ENCODE measurements around the gene NOBOX.
"Not testable (repeated sequence)": the region's sequence is repeated elsewhere in the genome, so short reads cannot be mapped to it uniquely, and the experiment has no call there.

NOBOX gene

GRCh38 chr7:144403649-144404061 lies at the start of gene NOBOX:
NOBOX (minus strand) TSS chr7:144403693.
- no peak within 1 kb of the TSS for H3K4me3 Mint-ChIP-seq
- peaks cover 5% of the 10 kb centered on the region for H3K27me3 Mint-ChIP-seq
- intact Hi-C loops (cut with micrococcal nuclease): no loop called here
- no peaks in the 10 kb centered on the region for H3K4me1 Mint-ChIP-seq (ENCODE audit: low read depth)
- H3K36me3 Mint-ChIP-seq (ENCODE audit: low read depth): no peaks in the 10 kb centered on the region
- no peak within 1 kb of the TSS for H3K27ac Mint-ChIP-seq
- H3K9me3 Mint-ChIP-seq: no peaks in the 10 kb centered on the region

GRCh38 chr7:144452064-144452463 lies 48.6 kb upstream of the NOBOX start:
- H3K9me3 Mint-ChIP-seq: no peaks in the 10 kb centered on the region
- no peaks in the 10 kb centered on the region for H3K4me1 Mint-ChIP-seq (ENCODE audit: low read depth)
- H3K4me3 Mint-ChIP-seq: no peak overlapping the region
- intact Hi-C loops (cut with micrococcal nuclease): no loop called here
- H3K27ac Mint-ChIP-seq: no peak overlapping the region
- peaks cover 8% of the 10 kb centered on the region for H3K36me3 Mint-ChIP-seq (ENCODE audit: low read depth)
- H3K27me3 Mint-ChIP-seq: no peaks in the 10 kb centered on the region

- H3K4me1 Mint-ChIP-seq (ENCODE audit: low read depth): no peaks in the 10 kb centered on the region
- H3K27ac Mint-ChIP-seq: no peak overlapping the region
- H3K4me3 Mint-ChIP-seq: no peak overlapping the region
- no peaks in the 10 kb centered on the region for H3K9me3 Mint-ChIP-seq
- intact Hi-C loops (cut with micrococcal nuclease): no loop called here
- H3K36me3 Mint-ChIP-seq (ENCODE audit: low read depth): no peaks in the 10 kb centered on the region
- H3K27me3 Mint-ChIP-seq: no peaks in the 10 kb centered on the region
Measured at GRCh38 chr7:144445590-144445989, 42.1 kb upstream of the NOBOX start.

GRCh38 chr7:144439717-144440205 lies 36.3 kb upstream of the NOBOX start:
- no peaks in the 10 kb centered on the region for H3K9me3 Mint-ChIP-seq
- H3K4me3 Mint-ChIP-seq: no peak overlapping the region
- intact Hi-C loops (cut with micrococcal nuclease): no loop called here
- H3K27ac Mint-ChIP-seq: no peak overlapping the region
- H3K36me3 Mint-ChIP-seq (ENCODE audit: low read depth): no peaks in the 10 kb centered on the region
- H3K27me3 Mint-ChIP-seq: no peaks in the 10 kb centered on the region
- H3K4me1 Mint-ChIP-seq (ENCODE audit: low read depth): no peaks in the 10 kb centered on the region

- intact Hi-C loops (cut with micrococcal nuclease): no loop called here
- no peak overlapping the region for H3K27ac Mint-ChIP-seq
- H3K27me3 Mint-ChIP-seq: no peaks in the 10 kb centered on the region
- H3K36me3 Mint-ChIP-seq (ENCODE audit: low read depth): no peaks in the 10 kb centered on the region
- no peaks in the 10 kb centered on the region for H3K9me3 Mint-ChIP-seq
- H3K4me1 Mint-ChIP-seq (ENCODE audit: low read depth): no peaks in the 10 kb centered on the region
- no peak overlapping the region for H3K4me3 Mint-ChIP-seq
Measured at GRCh38 chr7:144438759-144439158, 35.3 kb upstream of the NOBOX start.

GRCh38 chr7:144437370-144438191 lies 34.1 kb upstream of the NOBOX start:
- Mint-ChIP-seq H3K27me3 (no peaks in the 10 kb centered on the region), H3K4me1 (ENCODE audit: low read depth) (no peaks in the 10 kb centered on the region), H3K36me3 (ENCODE audit: low read depth) (no peaks in the 10 kb centered on the region), H3K9me3 (no peaks in the 10 kb centered on the region), H3K27ac (no peak overlapping the region), H3K4me3 (no peak overlapping the region)
- intact Hi-C loops (cut with micrococcal nuclease): no loop called here

- Mint-ChIP-seq H3K36me3 (ENCODE audit: low read depth) (no peaks in the 10 kb centered on the region), H3K9me3 (no peaks in the 10 kb centered on the region), H3K27me3 (no peaks in the 10 kb centered on the region), H3K4me1 (ENCODE audit: low read depth) (no peaks in the 10 kb centered on the region), H3K4me3 (no peak overlapping the region), H3K27ac (no peak overlapping the region)
- intact Hi-C loops (cut with micrococcal nuclease): no loop called here
Measured at GRCh38 chr7:144436500-144436899, 33.0 kb upstream of the NOBOX start.

GRCh38 chr7:144428431-144428830 lies 24.9 kb upstream of the NOBOX start:
- Mint-ChIP-seq H3K9me3 (peaks cover 51% of the 10 kb centered on the region), H3K27ac (no peak overlapping the region), H3K4me1 (ENCODE audit: low read depth) (no peaks in the 10 kb centered on the region), H3K27me3 (no peaks in the 10 kb centered on the region), H3K4me3 (no peak overlapping the region), H3K36me3 (ENCODE audit: low read depth) (no peaks in the 10 kb centered on the region)
- intact Hi-C loops (cut with micrococcal nuclease): no loop called here

GRCh38 chr7:144427539-144427938 lies 24.0 kb upstream of the NOBOX start:
- H3K4me1 Mint-ChIP-seq (ENCODE audit: low read depth); intact Hi-C loops (cut with micrococcal nuclease); H3K36me3 Mint-ChIP-seq (ENCODE audit: low read depth); H3K27me3 Mint-ChIP-seq; H3K27ac Mint-ChIP-seq; H3K4me3 Mint-ChIP-seq: not testable (repeated sequence)
- H3K9me3 Mint-ChIP-seq: peaks cover 52% of the 10 kb centered on the region

- H3K4me3 Mint-ChIP-seq; H3K9me3 Mint-ChIP-seq; H3K27ac Mint-ChIP-seq; H3K27me3 Mint-ChIP-seq; intact Hi-C loops (cut with micrococcal nuclease); H3K36me3 Mint-ChIP-seq (ENCODE audit: low read depth); H3K4me1 Mint-ChIP-seq (ENCODE audit: low read depth): not testable (repeated sequence)
Measured at GRCh38 chr7:144418931-144419330, 15.4 kb upstream of the NOBOX start.

GRCh38 chr7:144416341-144416740 lies 12.8 kb upstream of the NOBOX start:
- H3K27ac Mint-ChIP-seq: no peak overlapping the region
- no peaks in the 10 kb centered on the region for H3K36me3 Mint-ChIP-seq (ENCODE audit: low read depth)
- H3K4me3 Mint-ChIP-seq: no peak overlapping the region
- no peaks in the 10 kb centered on the region for H3K9me3 Mint-ChIP-seq
- no peaks in the 10 kb centered on the region for H3K4me1 Mint-ChIP-seq (ENCODE audit: low read depth)
- intact Hi-C loops (cut with micrococcal nuclease): no loop called here
- H3K27me3 Mint-ChIP-seq: peaks cover 9% of the 10 kb centered on the region

GRCh38 chr7:144415858-144416257 lies 12.4 kb upstream of the NOBOX start:
- no peaks in the 10 kb centered on the region for H3K9me3 Mint-ChIP-seq
- no peak overlapping the region for H3K27ac Mint-ChIP-seq
- no peaks in the 10 kb centered on the region for H3K4me1 Mint-ChIP-seq (ENCODE audit: low read depth)
- H3K27me3 Mint-ChIP-seq: peaks cover 11% of the 10 kb centered on the region
- intact Hi-C loops (cut with micrococcal nuclease): no loop called here
- H3K36me3 Mint-ChIP-seq (ENCODE audit: low read depth): no peaks in the 10 kb centered on the region
- H3K4me3 Mint-ChIP-seq: no peak overlapping the region

GRCh38 chr7:144414815-144415214 lies 11.3 kb upstream of the NOBOX start:
- Mint-ChIP-seq H3K4me3 (no peak overlapping the region), H3K36me3 (ENCODE audit: low read depth) (no peaks in the 10 kb centered on the region), H3K9me3 (no peaks in the 10 kb centered on the region), H3K27me3 (peaks cover 12% of the 10 kb centered on the region), H3K4me1 (ENCODE audit: low read depth) (no peaks in the 10 kb centered on the region), H3K27ac (no peak overlapping the region)
- intact Hi-C loops (cut with micrococcal nuclease): no loop called here

- Mint-ChIP-seq H3K36me3 (ENCODE audit: low read depth) (no peaks in the 10 kb centered on the region), H3K27ac (no peak overlapping the region), H3K27me3 (peaks cover 14% of the 10 kb centered on the region), H3K9me3 (no peaks in the 10 kb centered on the region), H3K4me3 (no peak overlapping the region), H3K4me1 (ENCODE audit: low read depth) (no peaks in the 10 kb centered on the region)
- intact Hi-C loops (cut with micrococcal nuclease): no loop called here
Measured at GRCh38 chr7:144410441-144410840, 6.9 kb upstream of the NOBOX start.

GRCh38 chr7:144408121-144408520 lies 4.6 kb upstream of the NOBOX start:
- no peak overlapping the region for H3K4me3 Mint-ChIP-seq

More at GRCh38 chr7:144408121-144408520, 4.6 kb upstream of the NOBOX start:
- intact Hi-C loops (cut with micrococcal nuclease): no loop called here
- H3K27me3 Mint-ChIP-seq: peaks cover 10% of the 10 kb centered on the region
- H3K4me1 Mint-ChIP-seq (ENCODE audit: low read depth): no peaks in the 10 kb centered on the region
- no peaks in the 10 kb centered on the region for H3K36me3 Mint-ChIP-seq (ENCODE audit: low read depth)
- H3K9me3 Mint-ChIP-seq: no peaks in the 10 kb centered on the region
- H3K27ac Mint-ChIP-seq: no peak overlapping the region

Data from dendritic cell treated with granulocyte-macrophage colony-stimulating factor and Interleukin-4, amounts not matched to agents 40 ng/mL and 50 ng/mL, for 4 days (primary cell).